ENCODE measurements around the gene CUZD1.

DNA sequence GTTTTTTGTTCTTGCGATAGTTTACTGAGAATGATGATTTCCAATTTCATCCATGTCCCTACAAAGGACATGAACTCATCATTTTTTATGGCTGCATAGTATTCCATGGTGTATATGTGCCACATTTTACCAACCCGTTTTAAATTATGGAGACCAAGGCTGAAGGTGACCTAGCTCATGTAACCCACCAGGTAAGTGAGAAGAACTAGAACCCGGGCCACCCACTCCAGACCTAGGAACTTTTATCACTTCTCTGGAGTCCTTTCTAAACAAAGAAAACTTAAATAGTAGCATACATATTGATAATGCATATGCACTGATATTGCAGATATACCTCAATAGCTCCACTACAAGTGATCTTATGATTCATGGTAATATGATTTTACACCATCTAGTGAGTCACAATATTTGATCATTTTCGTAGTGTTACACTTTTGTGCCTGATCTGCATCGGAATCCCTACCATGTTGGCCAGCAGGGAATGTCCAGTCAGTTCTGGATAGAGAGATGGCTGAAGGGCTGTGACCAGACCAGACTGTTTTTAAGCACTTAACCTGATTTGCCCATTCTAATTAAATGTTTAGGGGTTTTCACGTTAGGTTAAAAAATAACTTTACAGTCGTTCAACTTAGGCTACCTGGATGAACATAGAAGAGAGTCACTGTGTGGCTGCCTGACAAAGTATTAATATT is 15.2 kb downstream of the CUZD1 start:
- TF ChIP-seq, protein P1, sequence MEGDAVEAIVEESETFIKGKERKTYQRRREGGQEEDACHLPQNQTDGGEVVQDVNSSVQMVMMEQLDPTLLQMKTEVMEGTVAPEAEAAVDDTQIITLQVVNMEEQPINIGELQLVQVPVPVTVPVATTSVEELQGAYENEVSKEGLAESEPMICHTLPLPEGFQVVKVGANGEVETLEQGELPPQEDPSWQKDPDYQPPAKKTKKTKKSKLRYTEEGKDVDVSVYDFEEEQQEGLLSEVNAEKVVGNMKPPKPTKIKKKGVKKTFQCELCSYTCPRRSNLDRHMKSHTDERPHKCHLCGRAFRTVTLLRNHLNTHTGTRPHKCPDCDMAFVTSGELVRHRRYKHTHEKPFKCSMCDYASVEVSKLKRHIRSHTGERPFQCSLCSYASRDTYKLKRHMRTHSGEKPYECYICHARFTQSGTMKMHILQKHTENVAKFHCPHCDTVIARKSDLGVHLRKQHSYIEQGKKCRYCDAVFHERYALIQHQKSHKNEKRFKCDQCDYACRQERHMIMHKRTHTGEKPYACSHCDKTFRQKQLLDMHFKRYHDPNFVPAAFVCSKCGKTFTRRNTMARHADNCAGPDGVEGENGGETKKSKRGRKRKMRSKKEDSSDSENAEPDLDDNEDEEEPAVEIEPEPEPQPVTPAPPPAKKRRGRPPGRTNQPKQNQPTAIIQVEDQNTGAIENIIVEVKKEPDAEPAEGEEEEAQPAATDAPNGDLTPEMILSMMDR (IDR thresholded peaks at IDR 0.05; ENCODE audit: insufficient read depth, low read depth, low read length): no peak
- no peak for TF ChIP-seq EZH2 (IDR thresholded peaks at IDR 0.05; ENCODE audit: insufficient read depth, low read length)
